Measurements from ENCODE around the gene GALNT2. TPM values are rescaled to one million over a fixed set of nuclear protein-coding genes. Genes with fewer than 3 reads are reported as not detected.

Gene GALNT2
- total RNA-seq, 1 donor from 2014 or later: 67.9 TPM

DNA sequence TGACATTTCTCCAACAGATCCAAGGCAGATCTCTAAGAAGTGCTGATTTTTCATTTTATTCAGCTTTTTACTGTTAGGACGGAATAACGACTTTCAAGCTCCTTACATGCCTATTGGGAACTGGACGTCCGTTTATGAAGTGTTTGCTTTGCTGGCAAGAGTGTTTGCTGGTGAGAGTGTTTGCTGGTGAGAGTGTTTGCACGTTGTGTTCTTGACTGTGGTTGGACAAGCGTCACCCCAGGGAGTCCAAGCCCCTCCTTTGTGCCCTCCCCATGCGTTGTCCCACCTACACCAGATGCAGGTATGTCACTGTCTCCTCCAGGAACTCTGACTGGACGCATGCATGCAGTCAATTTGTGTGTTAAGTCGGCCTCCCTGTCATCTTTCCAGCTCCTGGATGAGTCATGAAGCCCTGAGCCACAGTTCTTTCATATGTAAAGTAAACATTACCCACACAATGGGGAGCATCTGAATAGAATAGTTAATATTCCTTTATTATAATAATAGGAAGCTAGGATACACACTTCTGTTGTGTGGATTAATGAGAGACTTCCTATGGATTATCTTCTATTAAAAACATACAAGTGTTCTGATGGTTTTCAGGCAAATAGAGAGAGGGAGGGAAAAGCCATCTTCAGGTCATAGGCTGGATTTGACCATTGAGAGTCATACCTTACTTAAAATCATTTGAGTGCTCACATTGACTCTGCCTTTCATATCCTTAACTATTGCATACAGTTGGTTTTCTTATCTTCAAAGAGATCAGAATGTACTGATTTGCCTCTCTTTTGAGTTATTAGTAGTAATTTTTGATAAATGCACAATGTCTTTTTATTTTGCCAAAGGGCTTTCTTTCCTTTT, 119.2 kb downstream of the GALNT2 start:
- no peak for DNase-seq (ENCODE audit: low spot score)

DNA sequence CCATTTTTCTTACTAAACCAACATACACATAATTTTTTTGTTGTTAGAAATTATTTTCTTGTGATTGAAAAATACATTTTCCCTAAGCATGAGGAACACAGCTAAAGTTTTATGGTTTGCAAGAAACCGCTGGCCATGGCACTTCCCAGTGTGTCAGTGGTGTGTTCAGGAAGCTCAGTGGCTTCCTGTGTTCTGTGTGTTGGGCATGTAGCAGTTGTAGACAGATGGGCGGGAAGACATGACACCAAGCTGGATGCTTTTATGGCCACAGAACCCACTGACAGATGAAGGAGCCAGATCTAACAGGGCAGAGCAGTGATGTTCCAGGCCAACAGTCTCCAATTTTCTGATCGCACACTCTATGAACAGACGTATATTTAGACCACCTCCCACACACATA, 119.8 kb downstream of the GALNT2 start:
- DNase-seq (ENCODE audit: low spot score): no peak

DNA sequence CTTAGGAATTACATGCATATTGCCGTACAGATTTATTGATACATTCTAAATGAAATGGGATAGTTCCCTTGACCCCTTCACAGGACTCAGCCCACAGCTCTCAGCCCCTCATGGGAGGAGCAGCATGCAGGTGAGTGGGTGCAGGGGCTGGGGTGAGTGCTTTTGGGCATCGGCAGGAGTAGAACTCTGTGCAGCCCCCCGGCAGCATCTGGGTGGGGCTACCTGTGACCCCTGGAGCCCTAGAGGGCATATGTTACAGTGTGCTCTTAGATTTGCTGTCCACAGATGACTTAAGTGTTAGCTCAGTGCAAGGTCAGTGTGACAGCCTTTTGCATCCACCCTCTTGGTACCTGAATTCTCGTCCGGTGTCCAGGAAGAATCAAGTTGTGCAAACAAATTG, 120.3 kb downstream of the GALNT2 start:
- DNase-seq (ENCODE audit: low spot score): no peak

DNA sequence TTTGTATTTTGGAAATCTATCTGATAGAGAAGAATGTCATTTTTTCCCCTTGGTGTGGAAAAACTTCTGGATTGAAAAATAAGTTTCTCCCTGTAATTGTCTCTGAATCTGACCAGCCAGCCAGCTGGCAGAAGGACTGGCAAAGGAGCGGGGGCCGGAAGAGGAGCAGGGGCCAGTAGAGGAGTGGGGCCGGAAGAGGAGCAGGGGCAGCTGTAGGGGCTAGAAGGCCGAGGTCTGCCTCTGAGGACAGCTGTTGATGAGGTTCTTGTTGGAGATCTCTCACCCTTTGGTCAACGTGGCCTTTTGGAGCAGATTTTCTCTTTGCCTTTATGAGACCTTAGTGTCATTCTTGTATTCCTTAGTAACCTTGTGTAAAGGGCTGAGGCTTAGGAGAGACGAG, 121.8 kb downstream of the GALNT2 start:
- DNase-seq (ENCODE audit: low spot score): no peak

DNA sequence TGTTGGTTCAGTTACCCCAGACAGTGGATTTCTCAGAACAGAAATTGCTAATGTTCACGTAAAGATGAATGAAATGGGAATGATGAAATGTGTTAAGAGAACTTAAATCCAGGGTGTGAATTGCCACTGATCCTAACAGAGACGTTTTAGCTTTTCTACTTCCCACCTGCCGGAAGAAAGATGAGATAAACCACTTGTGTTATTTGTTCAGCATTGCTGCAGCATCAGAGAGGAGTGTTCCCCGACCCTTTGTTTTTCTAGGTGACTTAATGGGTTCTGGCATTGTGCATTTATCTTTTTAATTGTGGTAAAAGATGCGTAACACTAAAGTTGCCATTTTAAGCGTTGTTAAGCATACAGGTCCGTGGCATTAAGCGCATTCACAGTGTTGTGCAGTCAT, 122.3 kb downstream of the GALNT2 start:
- DNase-seq (ENCODE audit: low spot score): no peak

DNA sequence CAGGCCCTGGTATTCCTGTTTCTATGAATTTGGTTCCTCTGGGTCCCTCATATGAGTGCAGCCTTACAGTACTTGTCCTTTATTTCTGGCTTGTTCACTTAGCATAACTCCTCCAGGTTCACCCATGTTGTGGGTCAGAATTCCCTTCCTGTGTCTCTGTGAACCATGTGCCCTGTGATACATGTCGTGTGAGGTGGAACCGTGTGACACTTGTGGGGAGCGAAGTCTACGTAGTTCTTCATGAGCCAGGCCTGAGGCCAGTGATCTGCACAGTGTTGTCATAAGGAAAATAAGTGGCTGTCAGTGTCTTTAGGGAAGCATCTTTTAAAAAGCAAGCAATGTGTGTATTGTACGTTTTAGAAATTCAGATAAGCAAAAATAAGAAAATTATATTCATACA, 122.8 kb downstream of the GALNT2 start:
- DNase-seq (ENCODE audit: low spot score): no peak

DNA sequence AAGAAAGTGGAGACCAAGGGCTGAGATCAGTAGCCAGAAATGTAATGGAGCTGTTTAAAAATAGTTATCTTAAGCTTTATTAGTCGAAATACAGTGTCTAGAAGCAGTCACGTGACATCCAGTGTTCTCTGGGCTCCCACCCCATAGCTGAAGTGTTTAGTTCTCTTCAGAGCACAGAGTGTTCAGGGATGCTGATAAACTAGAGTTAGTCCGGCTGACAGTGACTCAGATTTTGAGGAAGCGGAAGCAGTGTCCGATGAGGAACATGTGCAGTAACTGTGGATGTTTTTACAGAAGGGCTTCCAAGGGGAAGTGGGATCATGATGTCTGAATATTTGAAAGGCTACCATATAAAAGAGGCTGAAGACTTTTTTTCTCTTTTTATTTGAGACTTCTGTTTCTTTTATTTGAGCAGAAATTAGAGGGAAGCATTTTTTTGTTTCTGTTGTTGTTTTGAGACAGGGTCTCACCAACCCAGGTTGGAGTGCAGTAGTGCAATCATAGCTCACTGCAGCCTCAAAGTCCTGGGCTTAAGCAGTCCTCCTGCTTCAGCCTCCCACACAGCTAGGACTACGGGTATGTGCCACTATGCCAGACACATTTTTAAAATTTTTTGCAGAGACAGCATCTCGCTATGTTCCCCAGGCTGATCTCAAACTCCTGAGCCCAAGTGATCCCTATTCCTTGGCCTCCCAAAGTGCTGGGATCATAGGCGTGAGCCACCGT, 124.2 kb downstream of the GALNT2 start:
- DNase-seq (ENCODE audit: low spot score): peak; percentile 62

DNA sequence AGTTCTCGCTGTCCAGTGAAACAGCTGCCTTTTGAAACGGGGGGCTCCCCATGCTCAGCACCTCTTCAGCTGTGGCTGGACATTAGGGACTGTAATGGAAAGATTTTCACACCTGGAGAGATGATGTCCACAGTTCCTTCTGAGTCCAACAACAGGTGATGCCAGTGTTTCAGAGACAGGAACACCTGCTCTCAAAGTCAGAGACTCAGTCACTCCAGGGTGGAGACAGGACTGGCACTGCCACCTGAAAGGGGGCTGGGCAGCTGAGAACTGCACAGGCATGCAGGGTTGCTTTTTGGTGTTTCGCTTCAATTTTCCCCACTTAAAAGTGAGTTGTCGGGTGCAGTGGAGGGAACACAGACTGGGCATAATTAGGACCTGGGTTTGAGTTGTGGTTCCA, 124.8 kb downstream of the GALNT2 start:
- no peak for DNase-seq (ENCODE audit: low spot score)

DNA sequence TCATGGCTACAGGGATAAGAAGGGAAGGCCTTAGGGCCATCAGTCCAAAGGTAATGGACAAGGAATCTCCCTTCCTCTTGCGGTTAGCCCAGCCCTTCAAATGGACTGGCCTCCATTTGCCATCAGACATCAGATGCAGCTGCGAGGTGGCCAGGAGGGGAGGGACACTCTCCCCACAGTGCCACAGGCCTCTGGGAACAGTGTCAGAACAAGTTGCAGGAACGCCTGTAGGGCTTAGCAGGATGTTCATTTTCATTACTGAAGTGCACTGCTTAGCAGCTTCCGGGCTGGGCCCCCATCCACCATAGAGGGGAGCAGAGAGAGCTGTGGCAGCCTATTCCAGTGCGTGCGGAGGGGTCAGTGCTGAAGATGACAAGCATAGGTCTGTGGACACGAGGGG, 127.5 kb downstream of the GALNT2 start:
- DNase-seq (ENCODE audit: low spot score): no peak

DNA sequence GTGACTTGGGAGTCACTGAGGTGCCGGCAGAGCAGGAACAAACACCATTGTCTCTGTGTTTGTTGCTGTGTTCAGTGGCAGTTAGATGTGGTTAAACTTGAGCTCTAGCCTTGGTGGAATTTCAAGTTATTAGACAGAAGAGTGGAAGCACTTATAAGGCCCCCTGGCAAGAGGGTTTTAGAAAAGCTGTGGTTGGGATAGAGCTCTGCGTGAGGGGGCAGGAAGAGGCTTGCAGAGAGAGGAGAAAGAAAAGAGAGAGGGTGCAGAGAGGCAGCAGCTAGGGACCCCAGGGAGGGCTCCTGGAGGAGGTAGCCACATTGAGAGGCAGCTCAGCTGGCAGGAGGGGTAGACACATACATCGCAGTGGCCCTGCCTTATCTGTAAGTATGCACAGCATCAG, 128.2 kb downstream of the GALNT2 start:
- DNase-seq (ENCODE audit: low spot score): no peak

DNA sequence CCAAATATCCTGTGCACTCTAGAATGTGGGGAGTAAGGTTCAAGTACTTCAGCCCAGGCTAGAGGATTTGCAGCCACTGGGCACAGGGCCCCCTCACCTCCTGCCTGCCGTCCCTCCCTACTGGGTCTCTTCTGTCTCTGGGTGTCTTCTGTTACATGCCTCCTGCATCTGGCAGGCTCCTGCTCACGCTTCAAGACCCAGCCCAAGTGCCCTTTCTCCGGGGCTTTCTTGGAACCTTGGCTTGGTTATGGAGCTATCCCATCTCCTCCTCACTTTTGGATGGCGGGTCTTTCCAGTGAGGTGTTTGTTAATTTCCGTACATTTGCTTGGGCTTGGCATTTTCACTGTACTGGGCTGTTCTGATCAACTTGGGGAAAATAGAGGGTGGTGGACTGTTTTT, 129.0 kb downstream of the GALNT2 start:
- no peak for DNase-seq (ENCODE audit: low spot score)

DNA sequence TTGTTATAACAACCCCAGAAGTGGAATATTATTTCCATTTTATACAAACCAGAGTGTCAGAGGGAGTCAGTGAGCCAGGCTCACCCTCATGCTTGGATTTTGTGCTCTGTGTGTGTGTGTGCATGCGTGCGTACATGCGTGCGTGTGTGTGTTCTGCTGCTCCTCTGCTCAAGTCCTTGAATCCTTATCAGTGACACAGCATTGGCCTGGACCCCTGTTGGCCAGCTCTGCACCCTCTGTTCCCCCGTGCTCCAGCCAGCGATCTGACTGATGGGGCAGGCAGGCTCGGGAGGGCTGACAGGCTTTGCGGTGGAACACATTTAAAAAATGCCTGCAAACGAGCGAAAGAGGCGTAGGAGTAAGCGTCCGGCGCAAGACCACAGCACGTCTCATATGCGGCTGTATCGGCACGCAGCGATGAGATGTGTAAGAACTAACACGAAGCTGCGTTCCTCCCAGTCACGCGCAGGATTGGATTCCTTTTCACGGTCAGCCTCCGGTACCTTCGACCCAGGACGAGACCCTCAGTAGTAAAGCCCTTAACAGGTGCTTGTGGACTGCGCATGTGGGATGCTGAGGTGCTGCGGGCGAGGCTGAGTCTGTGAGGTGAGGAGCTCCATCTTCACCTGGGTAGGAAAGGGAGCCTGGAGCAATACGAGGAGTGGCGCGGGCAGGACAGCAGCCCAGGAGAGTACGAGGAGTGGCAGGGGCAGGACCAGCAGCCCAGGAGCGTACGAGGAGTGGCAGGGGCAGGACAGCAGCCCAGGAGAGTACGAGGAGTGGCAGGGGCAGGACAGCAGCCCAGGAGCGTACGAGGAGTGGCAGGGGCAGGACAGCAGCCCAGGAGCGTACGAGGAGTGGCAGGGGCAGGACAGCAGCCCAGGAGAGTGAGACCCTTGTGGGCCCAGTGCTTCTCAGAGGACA, 130.9 kb downstream of the GALNT2 start:
- DNase-seq (ENCODE audit: low spot score): no peak

DNA sequence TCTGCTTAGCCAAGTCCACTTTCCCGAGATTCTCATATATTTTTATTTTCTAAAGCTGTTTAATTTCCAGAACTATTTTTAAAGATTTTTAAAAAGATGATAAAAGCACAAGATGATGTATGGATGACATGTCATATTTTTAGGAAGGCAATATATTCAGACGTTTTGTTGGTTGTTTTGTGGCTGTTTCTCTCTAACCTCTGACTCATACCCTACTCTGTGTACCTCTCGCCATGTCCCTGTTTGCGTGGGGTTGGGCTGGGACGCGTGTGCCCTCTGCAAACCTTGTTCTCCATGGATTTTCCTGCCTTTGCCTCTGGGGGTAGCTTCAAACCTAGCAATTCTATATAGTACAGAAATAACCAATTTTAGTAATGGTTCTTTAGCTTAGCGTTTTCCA, 132.0 kb downstream of the GALNT2 start:
- DNase-seq (ENCODE audit: low spot score): no peak

DNA sequence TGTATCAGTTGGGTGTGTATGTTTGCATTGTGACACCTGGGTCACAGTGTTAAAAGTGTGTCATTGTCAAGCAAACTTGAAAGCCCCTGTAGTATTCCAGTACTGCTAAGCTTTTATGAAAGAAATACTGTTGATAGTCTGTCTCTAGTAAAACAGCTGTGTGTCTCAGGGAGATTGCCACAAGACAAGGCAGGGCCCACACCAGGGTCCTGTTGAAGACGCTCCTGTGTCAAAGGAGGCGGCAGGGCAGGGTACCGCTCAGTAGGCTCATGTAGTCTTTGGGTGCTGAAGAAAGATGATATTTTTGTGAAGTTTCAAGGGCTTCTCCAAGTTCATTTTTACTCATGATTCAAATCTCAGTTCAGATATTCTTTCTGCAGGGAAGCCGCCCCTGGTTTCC, 132.5 kb downstream of the GALNT2 start:
- no peak for DNase-seq (ENCODE audit: low spot score)

DNA sequence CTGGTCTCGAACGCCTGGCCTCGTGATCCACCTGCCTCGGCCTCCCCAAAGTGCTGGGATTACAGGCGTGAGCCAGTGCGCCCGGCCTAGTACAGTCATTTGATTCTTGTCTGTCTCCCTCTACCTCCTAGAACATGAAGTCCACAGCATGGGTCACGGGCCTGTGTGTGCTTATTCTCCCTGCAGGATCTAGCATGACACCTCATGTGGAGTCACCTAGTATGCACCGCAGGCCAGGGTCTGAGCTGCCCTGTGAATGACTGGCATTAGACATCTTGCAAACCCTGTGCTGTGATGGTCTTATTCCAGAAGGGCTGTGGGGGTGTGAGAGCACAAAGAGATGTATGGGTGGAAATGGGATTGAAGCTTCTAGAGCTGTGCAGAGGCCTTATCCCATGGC, 133.2 kb downstream of the GALNT2 start:
- DNase-seq (ENCODE audit: low spot score): no peak

DNA sequence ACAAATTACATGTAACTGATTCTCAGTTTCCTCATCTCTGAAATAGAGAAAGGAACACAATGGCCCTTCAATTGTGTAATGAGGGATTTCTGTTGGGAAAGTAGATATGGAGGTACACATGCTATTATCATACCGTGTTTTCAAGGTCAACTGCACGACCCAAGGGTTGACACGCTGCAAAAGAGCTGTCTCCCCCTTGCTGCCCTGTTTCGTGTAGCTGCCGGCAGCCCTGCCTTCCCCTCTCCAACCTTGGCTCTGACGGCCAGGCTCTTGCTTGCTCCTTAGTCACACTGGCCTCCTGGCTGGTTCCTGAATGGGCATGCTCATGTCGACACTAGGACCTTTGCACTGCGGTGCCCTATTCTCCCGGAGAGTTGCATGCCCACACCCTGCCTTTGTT, 134.4 kb downstream of the GALNT2 start:
- no peak for DNase-seq (ENCODE audit: low spot score)

DNA sequence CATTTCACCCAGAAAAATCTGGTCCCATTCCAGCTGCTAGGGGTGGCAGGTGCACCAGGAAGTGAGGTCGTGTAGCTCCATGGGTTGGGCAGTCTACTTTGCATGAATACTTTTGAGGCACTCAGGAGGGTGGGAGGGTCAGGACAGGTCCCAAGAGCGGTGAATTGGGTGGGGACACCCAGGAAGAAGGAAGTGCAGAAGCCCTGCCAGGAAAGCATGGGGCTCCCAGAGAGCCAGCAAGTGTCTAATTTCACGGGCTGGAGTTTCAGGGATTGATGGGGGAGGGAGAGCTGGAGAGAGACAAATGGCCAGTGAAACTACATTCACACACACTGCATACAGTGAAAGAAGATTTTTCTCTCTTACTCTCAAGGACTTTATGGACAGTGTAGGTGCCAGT, 137.8 kb downstream of the GALNT2 start:
- DNase-seq (ENCODE audit: low spot score): peak; percentile 73

DNA sequence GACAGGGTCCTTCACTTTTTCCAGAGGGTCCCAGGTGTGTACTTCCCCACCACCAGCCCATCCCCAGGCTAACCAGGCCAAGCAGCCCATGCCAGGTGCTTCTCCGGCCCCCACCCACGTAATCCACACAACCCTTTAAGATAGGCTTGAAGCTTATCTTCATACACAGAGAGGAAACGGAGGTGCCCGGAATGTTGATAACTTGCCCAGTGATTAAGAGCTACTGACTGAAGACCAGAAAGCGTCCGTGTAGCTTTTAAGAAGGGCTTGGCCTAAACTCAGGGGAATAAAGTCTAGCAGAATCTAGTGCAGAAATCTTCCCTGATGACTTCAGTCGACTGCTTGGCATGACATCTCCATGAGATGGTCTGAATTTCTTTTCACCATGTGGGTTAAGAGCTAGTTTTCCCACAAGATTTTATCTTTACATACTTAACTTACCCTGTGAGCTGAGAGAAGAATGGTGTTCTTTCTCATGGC, 138.7 kb downstream of the GALNT2 start:
- no peak for DNase-seq (ENCODE audit: low spot score)

DNA sequence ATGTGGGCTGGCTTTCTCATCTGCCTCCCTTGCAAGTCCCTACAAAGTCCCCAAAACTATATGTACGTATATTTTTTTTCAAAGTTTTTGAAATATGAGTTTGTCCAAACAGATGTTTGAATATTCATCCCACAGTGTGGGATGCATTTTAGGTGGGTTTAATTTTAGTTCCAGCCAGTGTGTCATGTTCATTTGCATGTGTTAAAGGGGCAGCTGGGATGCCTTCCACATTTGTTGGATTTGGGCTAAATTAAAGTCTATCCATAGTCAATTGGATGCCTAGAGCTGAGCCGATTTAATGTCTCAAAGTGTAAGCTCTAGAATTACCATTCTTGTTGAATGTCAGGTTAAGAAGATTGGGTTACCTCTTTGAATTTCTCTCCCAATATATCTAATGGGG, 139.2 kb downstream of the GALNT2 start:
- no peak for DNase-seq (ENCODE audit: low spot score)

DNA sequence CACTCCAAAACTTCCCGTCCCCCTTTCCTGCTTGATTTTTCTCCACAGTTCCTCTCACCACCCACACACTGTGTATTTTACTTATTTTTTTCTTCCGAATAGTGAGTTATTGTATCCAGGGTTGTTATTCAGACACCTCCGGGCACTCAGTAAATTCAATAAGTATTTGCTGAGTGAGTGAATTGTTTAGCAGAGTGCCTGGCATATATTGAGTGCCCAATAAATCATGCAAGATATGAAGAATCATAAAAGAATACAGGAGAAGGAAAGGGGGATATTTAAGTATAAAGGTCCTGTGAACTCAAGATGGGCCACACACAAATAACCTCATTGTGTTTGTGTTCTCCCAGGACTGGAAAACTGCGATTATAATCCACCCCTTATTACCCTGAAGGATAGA, 139.9 kb downstream of the GALNT2 start:
- DNase-seq (ENCODE audit: low spot score): no peak

DNA sequence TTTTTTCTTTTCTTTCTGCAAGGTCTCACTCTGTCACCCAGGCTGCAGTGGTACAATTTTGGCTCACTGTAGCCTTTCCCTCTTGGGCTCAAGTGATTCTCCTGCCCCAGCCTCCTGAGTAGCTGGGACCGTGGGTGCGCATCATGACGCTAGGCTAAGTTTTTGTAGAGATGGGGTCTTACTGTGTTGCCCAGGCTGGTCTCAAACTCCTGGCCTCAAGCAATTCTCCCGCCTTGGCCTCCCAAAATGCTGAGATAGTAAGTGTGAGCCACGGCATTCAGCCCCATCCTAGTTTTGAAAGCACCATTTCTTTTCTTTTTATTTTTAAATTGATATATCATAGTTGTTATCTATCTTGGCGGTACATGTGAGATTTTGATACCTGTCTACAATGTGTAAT, 140.6 kb downstream of the GALNT2 start:
- DNase-seq (ENCODE audit: low spot score): no peak

DNA sequence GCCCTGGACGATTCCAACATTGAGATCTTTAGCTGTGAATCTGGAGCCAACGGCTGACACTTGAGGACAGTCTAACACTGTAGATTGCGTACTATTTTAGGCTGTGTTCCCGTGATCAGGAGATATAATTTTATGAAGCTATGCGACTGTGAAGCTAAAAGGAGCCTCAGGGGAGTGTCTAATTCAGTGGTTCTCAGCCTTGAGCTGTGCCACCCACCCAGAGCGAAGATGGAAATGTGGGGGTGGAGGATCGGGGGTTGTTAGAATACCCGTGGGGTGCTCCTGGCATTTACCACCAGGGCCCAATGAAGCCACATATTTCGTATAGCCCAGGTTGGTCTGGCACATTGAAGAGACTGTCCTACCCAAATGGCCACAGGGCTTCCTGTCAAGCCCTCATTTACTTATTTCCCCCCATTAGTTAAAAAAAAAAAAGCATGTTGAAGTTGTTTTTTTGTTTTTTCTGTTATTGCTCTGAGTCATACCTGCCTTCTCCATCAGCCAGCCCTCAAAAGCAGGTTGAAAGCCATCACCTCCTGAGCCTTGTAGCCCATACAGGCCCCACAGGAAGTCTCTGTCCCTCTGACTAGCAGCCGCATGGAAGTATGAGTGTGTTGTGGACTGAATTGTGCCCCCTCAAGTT, 141.7 kb downstream of the GALNT2 start:
- no peak for DNase-seq (ENCODE audit: low spot score)

Measured in ureter (tissue), 1 donor.